ENCODE results near the gene RRAD.
A peak's percentile ranks its signal among the peaks of the same experiment; 100 is the strongest.

Gene RRAD

GRCh38 chr16:66918355-66918754 is 7.0 kb downstream of the RRAD start:
- Mint-ChIP-seq H3K27me3 (ENCODE audit: low read depth) (peaks cover 48% of the 10 kb centered on the region), H3K4me3 (peak overlapping the region in 2 of 3 experiments; percentile 36 to 53), H3K36me3 (ENCODE audit: low read depth) (no peaks in the 10 kb centered on the region), H3K27ac (peak overlapping the region in 2 of 3 experiments; percentile 69 to 93), H3K4me1 (peaks cover 17% of the 10 kb centered on the region), H3K9me3 (no peaks in the 10 kb centered on the region)
- no peak for TF ChIP-seq CTCF (IDR thresholded peaks at IDR 0.05; ENCODE audit: unreplicated experiment in 3 of 3)

GRCh38 chr16:66917741-66918140 is 7.6 kb downstream of the RRAD start:
- H3K36me3 Mint-ChIP-seq (ENCODE audit: low read depth), result no peaks in the 10 kb centered on the region
- H3K4me3 Mint-ChIP-seq, result peak overlapping the region in 1 of 3 experiments; percentile 32
- H3K27ac Mint-ChIP-seq, result peak overlapping the region in 1 of 3 experiments; percentile 93
- H3K4me1 Mint-ChIP-seq, result peaks cover 12% of the 10 kb centered on the region
- H3K27me3 Mint-ChIP-seq (ENCODE audit: low read depth), result peaks cover 44% of the 10 kb centered on the region
- H3K9me3 Mint-ChIP-seq, result no peaks in the 10 kb centered on the region
- TF ChIP-seq CTCF (IDR thresholded peaks at IDR 0.05; ENCODE audit: unreplicated experiment in 3 of 3), result no peak

- H3K4me3 Mint-ChIP-seq, result no peak overlapping the region
- peaks cover 43% of the 10 kb centered on the region for H3K27me3 Mint-ChIP-seq (ENCODE audit: low read depth)
- no peaks in the 10 kb centered on the region for H3K36me3 Mint-ChIP-seq (ENCODE audit: low read depth)
- H3K4me1 Mint-ChIP-seq, result peaks cover 12% of the 10 kb centered on the region
- H3K9me3 Mint-ChIP-seq, result no peaks in the 10 kb centered on the region
- no peak for TF ChIP-seq CTCF (IDR thresholded peaks at IDR 0.05; ENCODE audit: unreplicated experiment in 3 of 3)
- no peak overlapping the region for H3K27ac Mint-ChIP-seq
Observed at GRCh38 chr16:66916518-66916917, 8.8 kb downstream of the RRAD start.

GRCh38 chr16:66915041-66915440 is 10.3 kb downstream of the RRAD start:
- H3K27me3 Mint-ChIP-seq (ENCODE audit: low read depth), result peaks cover 37% of the 10 kb centered on the region
- peak overlapping the region in 1 of 3 experiments; percentile 34 for H3K4me3 Mint-ChIP-seq
- H3K4me1 Mint-ChIP-seq, result peaks cover 6% of the 10 kb centered on the region
- no peaks in the 10 kb centered on the region for H3K36me3 Mint-ChIP-seq (ENCODE audit: low read depth)
- TF ChIP-seq CTCF (IDR thresholded peaks at IDR 0.05; ENCODE audit: unreplicated experiment in 3 of 3), result no peak
- no peaks in the 10 kb centered on the region for H3K9me3 Mint-ChIP-seq
- no peak overlapping the region for H3K27ac Mint-ChIP-seq

GRCh38 chr16:66914541-66914940 is 10.8 kb downstream of the RRAD start:
- Mint-ChIP-seq H3K36me3 (ENCODE audit: low read depth) (no peaks in the 10 kb centered on the region), H3K27ac (no peak overlapping the region), H3K9me3 (no peaks in the 10 kb centered on the region), H3K27me3 (ENCODE audit: low read depth) (peaks cover 36% of the 10 kb centered on the region), H3K4me3 (no peak overlapping the region), H3K4me1 (peaks cover 6% of the 10 kb centered on the region)
- no peak for TF ChIP-seq CTCF (IDR thresholded peaks at IDR 0.05; ENCODE audit: unreplicated experiment in 3 of 3)

GRCh38 chr16:66913711-66914110 is 11.6 kb downstream of the RRAD start:
- H3K9me3 Mint-ChIP-seq, result no peaks in the 10 kb centered on the region
- H3K27ac Mint-ChIP-seq, result no peak overlapping the region
- no peak for TF ChIP-seq CTCF (IDR thresholded peaks at IDR 0.05; ENCODE audit: unreplicated experiment in 3 of 3)
- peaks cover 30% of the 10 kb centered on the region for H3K27me3 Mint-ChIP-seq (ENCODE audit: low read depth)
- no peaks in the 10 kb centered on the region for H3K4me1 Mint-ChIP-seq
- H3K4me3 Mint-ChIP-seq, result no peak overlapping the region
- no peaks in the 10 kb centered on the region for H3K36me3 Mint-ChIP-seq (ENCODE audit: low read depth)
